H9 (cell line): ENCODE results near the gene ARHGEF35. TPM values are rescaled to one million over a fixed set of nuclear protein-coding genes. Genes with fewer than 3 reads are reported as not detected.

ENCODE experiments used
- DNase-seq: peaks from one replicate; pipeline ENCODE4 v3.0.0-alpha.2; 2017
- H2AFZ ChIP-seq: one replicate; pipeline ENCODE4 v1.6.1; 2013; ENCODE audit warnings: mild to moderate bottlenecking, low read length, control low read depth, moderate library complexity
- H2AK5ac ChIP-seq: 2 replicates; pipeline ENCODE4 v1.6.1; 2013; ENCODE audit warnings: low read length, control low read depth, mixed read lengths; ENCODE audit not compliant: insufficient read length
- H2BK120ac ChIP-seq: one replicate; pipeline ENCODE4 v1.6.1; 2013; ENCODE audit warnings: low read depth, mild to moderate bottlenecking, low read length, control low read depth, inconsistent platforms; ENCODE audit not compliant: poor library complexity, severe bottlenecking
- H2BK12ac ChIP-seq: 2 replicates; pipeline ENCODE4 v1.6.1; 2013; ENCODE audit warnings: low read length, control low read depth, mixed read lengths, low read depth; ENCODE audit not compliant: insufficient read length
- H2BK15ac ChIP-seq: 2 replicates; pipeline ENCODE4 v1.6.1; 2013; ENCODE audit warnings: low read depth, low read length, control low read depth
- H2BK20ac ChIP-seq: one replicate; pipeline ENCODE4 v1.6.1; 2013; ENCODE audit warnings: low read depth, mild to moderate bottlenecking, low read length, control low read depth, inconsistent platforms; ENCODE audit not compliant: poor library complexity, severe bottlenecking
- H2BK5ac ChIP-seq: 2 replicates; pipeline ENCODE4 v1.6.1; 2013; ENCODE audit warnings: low read length, control low read depth, mixed read lengths; ENCODE audit not compliant: insufficient read length
- H3K14ac ChIP-seq: 2 replicates; pipeline ENCODE4 v1.6.1; 2013; ENCODE audit warnings: low read length, control low read depth; ENCODE audit not compliant: insufficient read depth
- H3K18ac ChIP-seq: 2 replicates; pipeline ENCODE4 v1.6.1; 2013; ENCODE audit warnings: low read depth, mild to moderate bottlenecking, mixed read lengths, low read length, control low read depth; ENCODE audit not compliant: insufficient read length
- H3K23ac ChIP-seq: 2 replicates; pipeline ENCODE4 v1.6.1; 2013; ENCODE audit warnings: low read length, control low read depth, mixed read lengths, low read depth; ENCODE audit not compliant: insufficient read length
- H3K23me2 ChIP-seq: 2 replicates; pipeline ENCODE4 v1.6.1; 2013; ENCODE audit warnings: low read depth, mild to moderate bottlenecking, mixed read lengths, low read length, control low read depth; ENCODE audit not compliant: insufficient read length, poor library complexity, severe bottlenecking
- H3K27ac ChIP-seq: 2 replicates; pipeline ENCODE4 v1.5.1; 2013; ENCODE audit warnings: low read length, control low read depth, mixed read lengths, low read depth; ENCODE audit not compliant: insufficient read length
- H3K27me3 ChIP-seq: 2 replicates; pipeline ENCODE4 v1.6.1; 2013; ENCODE audit warnings: low read length, control low read depth, inconsistent platforms; ENCODE audit not compliant: insufficient read depth
- H3K4ac ChIP-seq: 2 replicates; pipeline ENCODE4 v1.6.1; 2013; ENCODE audit warnings: low read depth, mild to moderate bottlenecking, control low read depth, inconsistent platforms, low read length, moderate library complexity
- H3K4me1 ChIP-seq: 2 replicates; pipeline ENCODE4 v1.6.1; 2013; ENCODE audit warnings: low read length, control low read depth, inconsistent platforms; ENCODE audit not compliant: insufficient read depth
- H3K4me2 ChIP-seq: 2 replicates; pipeline ENCODE4 v1.6.1; 2013; ENCODE audit warnings: low read length, control low read depth, mixed read lengths; ENCODE audit not compliant: insufficient read length, insufficient read depth
- H3K56ac ChIP-seq: 2 replicates; pipeline ENCODE4 v1.6.1; 2013; ENCODE audit warnings: low read depth, mild to moderate bottlenecking, mixed read lengths, low read length, control low read depth; ENCODE audit not compliant: insufficient read length
- H3K79me1 ChIP-seq: 2 replicates; pipeline ENCODE4 v1.6.1; 2013; ENCODE audit warnings: low read depth, mild to moderate bottlenecking, moderate library complexity, low read length, control low read depth, inconsistent platforms; ENCODE audit not compliant: insufficient read depth, poor library complexity, severe bottlenecking
- H3K79me2 ChIP-seq: 2 replicates; pipeline ENCODE4 v1.6.1; 2013; ENCODE audit warnings: low read length, control low read depth, inconsistent platforms; ENCODE audit not compliant: insufficient read depth
- H3K9ac ChIP-seq: 2 replicates; pipeline ENCODE4 v1.6.1; 2013; ENCODE audit warnings: low read length, control low read depth, mixed read lengths; ENCODE audit not compliant: insufficient read length; ENCODE audit errors: extremely low read depth
- H3K9me3 ChIP-seq: one replicate; pipeline ENCODE4 v1.6.1; 2013; ENCODE audit warnings: low read depth, low read length, inconsistent platforms; ENCODE audit not compliant: control insufficient read depth
- H3T11ph ChIP-seq: one replicate; pipeline ENCODE4 v1.6.1; 2013; ENCODE audit warnings: mild to moderate bottlenecking, low read length, control low read depth, inconsistent platforms
- H4K20me1 ChIP-seq: one replicate; pipeline ENCODE4 v1.6.1; 2013; ENCODE audit not compliant: control insufficient read depth, insufficient read length, insufficient read depth
- H4K5ac ChIP-seq: 2 replicates; pipeline ENCODE4 v1.6.1; 2013; ENCODE audit warnings: low read depth, mild to moderate bottlenecking, mixed read lengths, low read length, control low read depth; ENCODE audit not compliant: insufficient read length
- H4K8ac ChIP-seq: replicated peaks from 2 replicates; pipeline ENCODE4 v1.6.1; 2013; ENCODE audit warnings: low read length, control low read depth, mixed read lengths, low read depth; ENCODE audit not compliant: insufficient read length
- H4K91ac ChIP-seq: 2 replicates; pipeline ENCODE4 v1.6.1; 2013; ENCODE audit warnings: low read depth, mild to moderate bottlenecking, moderate library complexity, mixed read lengths, low read length, control low read depth; ENCODE audit not compliant: insufficient read length
- H3K27ac Mint-ChIP-seq, 3 experiments: 2 replicates in 2 of 3; 3 replicates in 1 of 3; pipeline ENCODE4 v1.8.0; 2020 to 2021; ENCODE audit warnings: mixed read lengths in 3 of 3, mild to moderate bottlenecking in 1 of 3, moderate library complexity in 1 of 3
- H3K27me3 Mint-ChIP-seq: 2 replicates; pipeline ENCODE4 v1.8.0; 2021; ENCODE audit warnings: low read depth, mild to moderate bottlenecking, moderate library complexity, mixed read lengths
- H3K36me3 Mint-ChIP-seq, 3 experiments: 2 replicates in 2 of 3; 3 replicates in 1 of 3; pipeline ENCODE4 v1.8.0; 2020 to 2021; ENCODE audit warnings: low read depth in 3 of 3, mixed read lengths in 3 of 3; ENCODE audit not compliant: insufficient read depth in 1 of 3
- H3K4me1 Mint-ChIP-seq, 2 experiments: 2 replicates each; pipeline ENCODE4 v1.8.0; 2020; ENCODE audit warnings: mixed read lengths in 2 of 2
- H3K4me3 Mint-ChIP-seq, 2 experiments: 2 replicates in 1 of 2; 3 replicates in 1 of 2; pipeline ENCODE4 v1.8.0; 2020 to 2021; ENCODE audit warnings: mild to moderate bottlenecking in 2 of 2, mixed read lengths in 2 of 2, moderate library complexity in 1 of 2
- H3K9me3 Mint-ChIP-seq, 2 experiments: 2 replicates in 1 of 2; 3 replicates in 1 of 2; pipeline ENCODE4 v1.8.0; 2020; ENCODE audit warnings: mild to moderate bottlenecking in 2 of 2, mixed read lengths in 2 of 2, moderate library complexity in 1 of 2
- WGBS: extraction: QIAGEN DNeasy Blood & Tissue Kit; methylation state at CpG from one replicate; pipeline ENCODE4 v1.1.7; 2013; ENCODE audit warnings: missing lambda C conversion rate, low lambda C conversion rate, mixed read lengths; ENCODE audit not compliant: insufficient read length; ENCODE audit errors: extremely low coverage; 5-methylcytosine and 5-hydroxymethylcytosine counted together
- total RNA-seq: library from RNA; stranded (reverse); gene quantifications from 2 replicates; pipeline ENCODE4 v1.2.1, GENCODE V29; 2021
- TF ChIP-seq, protein P1 (sequence below): fragments of 200-600 bp; sonication (generic); conservative IDR thresholded peaks from 3 replicates; pipeline ENCODE4 v1.8.0; 2021; ENCODE audit warnings: antibody characterized with exemption, mild to moderate bottlenecking

The ARHGEF35 gene
- total RNA-seq, 1 experiment from 2014 or later, result 18.6 TPM

DNA sequence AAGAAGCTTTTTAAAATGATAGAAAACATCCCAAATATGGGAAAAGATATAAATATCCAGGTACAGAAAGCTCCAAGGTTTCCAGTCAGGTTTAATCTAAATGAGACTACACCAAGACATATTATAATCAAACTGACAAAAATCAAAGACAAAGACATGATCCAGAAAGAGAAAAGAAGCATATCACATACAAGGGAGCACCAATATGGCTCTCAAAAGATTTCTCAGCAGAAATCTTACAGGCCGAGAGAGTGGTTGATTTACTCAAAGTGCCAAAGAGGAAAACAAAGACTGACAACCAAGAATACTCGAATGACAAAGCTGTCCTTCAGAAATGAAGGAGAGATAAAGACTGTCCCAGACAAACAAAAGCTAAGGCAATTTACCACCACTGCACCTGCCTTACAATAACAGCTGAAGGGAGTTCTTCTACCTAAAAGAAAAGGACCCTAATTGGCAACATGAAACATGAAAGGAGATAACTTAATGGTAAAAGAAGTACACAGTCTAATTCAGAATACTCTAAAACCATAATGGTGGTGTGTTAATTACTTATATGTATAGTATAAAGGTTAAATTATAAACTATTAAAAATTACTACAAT is 47.3 kb downstream of the ARHGEF35 start:
- no peak overlapping the region for H3K14ac ChIP-seq
- H3K9me3 ChIP-seq, result no peaks in the 10 kb centered on the region
- no peak overlapping the region for H2BK5ac ChIP-seq
- no peak overlapping the region for H2BK120ac ChIP-seq
- no peaks in the 10 kb centered on the region for H3K4me1 ChIP-seq
- no peak overlapping the region for H3K56ac ChIP-seq
- H4K5ac ChIP-seq, result no peak overlapping the region
- no peaks in the 10 kb centered on the region for H3K4me1 Mint-ChIP-seq
- H3K4me3 Mint-ChIP-seq, result no peak overlapping the region
- no peak overlapping the region for H3K18ac ChIP-seq
- H2AFZ ChIP-seq, result no peak overlapping the region
- no peak for DNase-seq
- WGBS, result no CpG with 5 or more reads among the region's 2 CpGs
- no peak overlapping the region for H2BK12ac ChIP-seq
- no peak overlapping the region for H4K8ac ChIP-seq
- H3K4me2 ChIP-seq, result no peak overlapping the region
- H2BK15ac ChIP-seq, result no peak overlapping the region
- no peak overlapping the region for H3K23ac ChIP-seq
- H4K91ac ChIP-seq, result no peak overlapping the region
- no peak overlapping the region for H2BK20ac ChIP-seq
- no peak overlapping the region for H3K27ac ChIP-seq
- H3T11ph ChIP-seq, result no peak overlapping the region
- no peaks in the 10 kb centered on the region for H4K20me1 ChIP-seq
- H3K4ac ChIP-seq, result no peak overlapping the region
- no peaks in the 10 kb centered on the region for H3K79me2 ChIP-seq
- H3K36me3 Mint-ChIP-seq, result peaks cover 4 to 33% (median 14%) of the 10 kb centered on the region in 3 experiments; a peak in 6 of 7 replicates
- no peak overlapping the region for H3K27ac Mint-ChIP-seq
- no peak overlapping the region for H3K9ac ChIP-seq
- no peak overlapping the region for H2AK5ac ChIP-seq
- peaks cover 1% of the 10 kb centered on the region; the same call in 1 of the 2 replicates for H3K27me3 Mint-ChIP-seq
- peaks cover 28 to 36% of the 10 kb centered on the region in 2 experiments for H3K9me3 Mint-ChIP-seq
- no peaks in the 10 kb centered on the region for H3K23me2 ChIP-seq
- H3K79me1 ChIP-seq, result no peaks in the 10 kb centered on the region
- TF ChIP-seq, protein P1, sequence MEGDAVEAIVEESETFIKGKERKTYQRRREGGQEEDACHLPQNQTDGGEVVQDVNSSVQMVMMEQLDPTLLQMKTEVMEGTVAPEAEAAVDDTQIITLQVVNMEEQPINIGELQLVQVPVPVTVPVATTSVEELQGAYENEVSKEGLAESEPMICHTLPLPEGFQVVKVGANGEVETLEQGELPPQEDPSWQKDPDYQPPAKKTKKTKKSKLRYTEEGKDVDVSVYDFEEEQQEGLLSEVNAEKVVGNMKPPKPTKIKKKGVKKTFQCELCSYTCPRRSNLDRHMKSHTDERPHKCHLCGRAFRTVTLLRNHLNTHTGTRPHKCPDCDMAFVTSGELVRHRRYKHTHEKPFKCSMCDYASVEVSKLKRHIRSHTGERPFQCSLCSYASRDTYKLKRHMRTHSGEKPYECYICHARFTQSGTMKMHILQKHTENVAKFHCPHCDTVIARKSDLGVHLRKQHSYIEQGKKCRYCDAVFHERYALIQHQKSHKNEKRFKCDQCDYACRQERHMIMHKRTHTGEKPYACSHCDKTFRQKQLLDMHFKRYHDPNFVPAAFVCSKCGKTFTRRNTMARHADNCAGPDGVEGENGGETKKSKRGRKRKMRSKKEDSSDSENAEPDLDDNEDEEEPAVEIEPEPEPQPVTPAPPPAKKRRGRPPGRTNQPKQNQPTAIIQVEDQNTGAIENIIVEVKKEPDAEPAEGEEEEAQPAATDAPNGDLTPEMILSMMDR, result no peak
- no peaks in the 10 kb centered on the region for H3K27me3 ChIP-seq
